Heart left ventricle (tissue), 16 donors: ENCODE data around the gene ZGPAT. TPM values are rescaled to one million over a fixed set of nuclear protein-coding genes. Genes with fewer than 3 reads are reported as not detected.
A peak's percentile ranks its signal among the peaks of the same experiment; 100 is the strongest.

Experiments
- ATAC-seq, 4 donors: fragments of 200-7000 bp; cut with Tn5 transposase; one replicate each; pipeline ENCODE4 v1.9.1; 2020 to 2022; ENCODE audit warnings: moderate library complexity in 4 of 4, mild to moderate bottlenecking in 3 of 4, moderate number of reproducible peaks in 1 of 4
- DNase-seq, 5 donors: peaks; one replicate each; pipeline ENCODE4 v3.0.0-alpha.2; 2020
- H3K27ac ChIP-seq, 12 donors: fragments of 200-600 bp; sonication (generic) in 4 of 12; one replicate each; pipeline versions ENCODE4 v1.5.0 to v1.8.0; 2016 to 2022; ENCODE audit warnings: mild to moderate bottlenecking in 2 of 12
- H3K27me3 ChIP-seq, 9 donors: fragments of 200-600 bp; sonication (generic) in 2 of 9; one replicate each; pipeline versions ENCODE4 v1.5.1 to v1.8.0; 2016 to 2022; ENCODE audit warnings: mild to moderate bottlenecking in 3 of 9
- H3K36me3 ChIP-seq, 9 donors: fragments of 200-600 bp; sonication (generic) in 2 of 9; one replicate each; pipeline versions ENCODE4 v1.5.0 to v1.8.0; 2018 to 2022; ENCODE audit warnings: mild to moderate bottlenecking in 2 of 9
- H3K4me1 ChIP-seq, 12 donors: fragments of 200-600 bp; sonication (generic) in 4 of 12; one replicate each; pipeline versions ENCODE4 v1.5.0 to v1.8.0; 2016 to 2022; ENCODE audit warnings: mild to moderate bottlenecking in 3 of 12
- H3K4me3 ChIP-seq, 12 donors: fragments of 200-600 bp; sonication (generic) in 4 of 12; one replicate each; pipeline versions ENCODE4 v1.5.0 to v1.8.0; 2017 to 2022; ENCODE audit warnings: mild to moderate bottlenecking in 9 of 12, moderate library complexity in 4 of 12
- H3K9me3 ChIP-seq, 12 donors: fragments of 200-600 bp; sonication (generic) in 4 of 12; one replicate each; pipeline versions ENCODE4 v1.5.0 to v1.8.0; 2016 to 2022; ENCODE audit warnings: mild to moderate bottlenecking in 1 of 12
- POLR2A ChIP-seq, 2 donors: fragments of 450-650 bp; IDR thresholded peaks; one replicate each; pipeline ENCODE4 v1.6.1; 2017; ENCODE audit warnings: antibody characterized with exemption in 2 of 2, mild to moderate bottlenecking in 2 of 2, moderate library complexity in 2 of 2
- WGBS, 4 donors: extraction: QIAGEN DNeasy Blood & Tissue Kit in 2 of 4; methylation state at CpG; one replicate each; pipeline versions ENCODE4 v1.1.5 to v1.1.7; 2013 to 2018; 5-methylcytosine and 5-hydroxymethylcytosine counted together
- intact Hi-C, 10 donors: fragments of 100-400 bp; cut with DNase I; formaldehyde crosslinking; loops; one replicate each; pipeline versions ENCODE4 v1.11.1 to v1.14.2; 2022
- polyA plus RNA-seq, 2 donors: library from polyadenylated mRNA; stranded (reverse); fragments of 200-250 nt; gene quantifications; one replicate each; pipeline ENCODE4 v1.2.3, GENCODE V29; 2013
- total RNA-seq, 9 donors: library from RNA; depleted of rRNA in 2 of 9; stranded (reverse); fragments of >200 nt in 2 of 9; fragmentation: NEBNext Ultra II Directional in 3 of 9; extraction: Animal tissue kit (Norgen Biotek cat#: 25700) in 3 of 9; gene quantifications; one replicate each; pipeline versions ENCODE4 v1.1.0 to v1.2.4, GENCODE V29; 2016 to 2023
- TF ChIP-seq, protein P1 (sequence below), 12 donors: fragments of 200-600 bp; sonication (generic) in 4 of 12; IDR thresholded peaks; one replicate each; pipeline versions ENCODE4 v1.5.0 to v1.8.0; 2018 to 2022; ENCODE audit warnings: antibody characterized with exemption in 12 of 12, mild to moderate bottlenecking in 5 of 12
- donor health status: ischemic (EF 13 %, LVEDD 7.1; RV severe dilation, severe dysfunction).
- donor health status: healthy with polysubstance abuse.
- donor health status: DM: no; HTN: yes; CAD: no.
- donor health status: DM: no; HTN: no; CAD: no.
- donor health status: ischemic (EF 25% LVEDD 6.9; RV normal size, moderate dysfunction).
- donor health status: ischemic (EF 25% LVEDD 5.7; RV mildly dilated, moderate dysfunction).
- donor health status: healthy.
- donor health status: DM: yes; HTN: yes; CAD: no.
- donor health status: ischemic (EF 35%, LVEDD 5.7; RV mildly dilated, moderate dysfunction).
- donor health status: nonischemic (EF 11% LVEDD 7.7; RV severe dilation, severe dysfunction).
- donor health status: DM: yes; HTN: yes; CAD: no.
- donor health status: PGD.
- donor health status: ischemic (EF 29% LVEDD 5.4; RV normal size, mild dysfunction).
- donor health status: nonischemic (EF 23%, LVEDD 6.1; RV moderate dilation, normal function).

Gene ZGPAT
- total and polyA plus RNA-seq, 11 donors, result 12.9 to 34.4 (median 20.0) TPM

- Histone ChIP-seq H3K9me3 (no peaks in the 10 kb centered on the region), H3K4me3 (no peak overlapping the region), H3K27ac (peak overlapping the region in 2 of 12 donors; percentile 11 to 61), H3K4me1 (peaks cover 21 to 57% (median 37%) of the 10 kb centered on the region in 12 donors), H3K27me3 (no peaks in the 10 kb centered on the region), H3K36me3 (peaks cover 0 to 31% (median 13%) of the 10 kb centered on the region in 9 donors)
- ATAC-seq (no peak), DNase-seq (peak in 2 of 5 donors; percentile 20 to 58)
- TF ChIP-seq, protein P1, sequence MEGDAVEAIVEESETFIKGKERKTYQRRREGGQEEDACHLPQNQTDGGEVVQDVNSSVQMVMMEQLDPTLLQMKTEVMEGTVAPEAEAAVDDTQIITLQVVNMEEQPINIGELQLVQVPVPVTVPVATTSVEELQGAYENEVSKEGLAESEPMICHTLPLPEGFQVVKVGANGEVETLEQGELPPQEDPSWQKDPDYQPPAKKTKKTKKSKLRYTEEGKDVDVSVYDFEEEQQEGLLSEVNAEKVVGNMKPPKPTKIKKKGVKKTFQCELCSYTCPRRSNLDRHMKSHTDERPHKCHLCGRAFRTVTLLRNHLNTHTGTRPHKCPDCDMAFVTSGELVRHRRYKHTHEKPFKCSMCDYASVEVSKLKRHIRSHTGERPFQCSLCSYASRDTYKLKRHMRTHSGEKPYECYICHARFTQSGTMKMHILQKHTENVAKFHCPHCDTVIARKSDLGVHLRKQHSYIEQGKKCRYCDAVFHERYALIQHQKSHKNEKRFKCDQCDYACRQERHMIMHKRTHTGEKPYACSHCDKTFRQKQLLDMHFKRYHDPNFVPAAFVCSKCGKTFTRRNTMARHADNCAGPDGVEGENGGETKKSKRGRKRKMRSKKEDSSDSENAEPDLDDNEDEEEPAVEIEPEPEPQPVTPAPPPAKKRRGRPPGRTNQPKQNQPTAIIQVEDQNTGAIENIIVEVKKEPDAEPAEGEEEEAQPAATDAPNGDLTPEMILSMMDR (IDR thresholded peaks at IDR 0.05), result no peak
- no peak for TF ChIP-seq POLR2A (IDR thresholded peaks at IDR 0.05)
- 83 to 90% (median 87%) methylated on average over 14 to 21 of the region's 21 CpGs for WGBS, 4 donors
- intact Hi-C loops, result loop anchor here in 1 of 10 donors (10.0 kb wide), 1 partner anchor 283 kb away; the partner anchor contains the start of gene SAMD10
Observed at GRCh38 chr20:63691711-63692435, 16.0 kb upstream of the ZGPAT start.

DNA sequence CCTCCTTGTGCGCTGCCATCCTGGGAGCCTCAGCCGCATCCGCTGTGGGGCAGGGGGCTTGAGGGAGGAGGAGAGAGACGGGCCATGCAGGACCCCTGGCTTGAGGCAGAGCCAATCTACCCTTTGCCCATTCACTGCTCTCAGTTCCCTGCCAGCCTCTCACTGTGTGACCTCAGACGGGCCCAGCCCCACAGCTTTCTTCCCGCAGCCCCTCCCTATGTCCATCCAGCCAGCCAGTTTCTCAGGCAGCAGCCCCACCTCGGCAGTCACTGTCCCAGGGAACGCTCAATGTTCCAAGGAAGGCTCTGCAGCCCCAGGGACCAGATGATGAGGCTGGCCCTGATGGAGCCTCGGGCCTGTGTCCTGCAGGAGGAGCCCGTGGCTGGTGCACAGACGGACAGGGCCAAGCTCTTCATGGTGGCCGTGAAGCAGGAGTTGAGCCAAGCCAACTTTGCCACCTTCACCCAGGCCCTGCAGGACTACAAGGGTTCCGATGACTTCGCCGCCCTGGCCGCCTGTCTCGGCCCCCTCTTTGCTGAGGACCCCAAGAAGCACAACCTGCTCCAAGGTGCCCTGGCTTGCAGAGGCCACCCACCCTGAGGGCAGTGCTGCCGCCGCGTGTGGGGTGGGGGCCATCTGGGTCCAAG lies 15.3 kb upstream of the ZGPAT start:
- DNase-seq (peak in 2 of 5 donors; percentile 39 to 58), ATAC-seq (no peak)
- WGBS, 4 donors, result 67 to 76% (median 71%) methylated on average over 14 to 20 of the region's 20 CpGs
- no peak for TF ChIP-seq POLR2A (IDR thresholded peaks at IDR 0.05)
- TF ChIP-seq, protein P1 (IDR thresholded peaks at IDR 0.05), result no peak
- intact Hi-C loops, result loop anchor here in 1 of 10 donors (10.0 kb wide), 1 partner anchor 282 kb away; the partner anchor contains the start of gene SAMD10
- no peak overlapping the region for H3K4me3 ChIP-seq
- H3K4me1 ChIP-seq, result peaks cover 19 to 57% (median 36%) of the 10 kb centered on the region in 12 donors
- H3K27ac ChIP-seq, result peak overlapping the region in 2 of 12 donors; percentile 11 to 61
- H3K27me3 ChIP-seq, result no peaks in the 10 kb centered on the region
- H3K9me3 ChIP-seq, result no peaks in the 10 kb centered on the region
- H3K36me3 ChIP-seq, result peaks cover 0 to 32% (median 13%) of the 10 kb centered on the region in 9 donors

DNA sequence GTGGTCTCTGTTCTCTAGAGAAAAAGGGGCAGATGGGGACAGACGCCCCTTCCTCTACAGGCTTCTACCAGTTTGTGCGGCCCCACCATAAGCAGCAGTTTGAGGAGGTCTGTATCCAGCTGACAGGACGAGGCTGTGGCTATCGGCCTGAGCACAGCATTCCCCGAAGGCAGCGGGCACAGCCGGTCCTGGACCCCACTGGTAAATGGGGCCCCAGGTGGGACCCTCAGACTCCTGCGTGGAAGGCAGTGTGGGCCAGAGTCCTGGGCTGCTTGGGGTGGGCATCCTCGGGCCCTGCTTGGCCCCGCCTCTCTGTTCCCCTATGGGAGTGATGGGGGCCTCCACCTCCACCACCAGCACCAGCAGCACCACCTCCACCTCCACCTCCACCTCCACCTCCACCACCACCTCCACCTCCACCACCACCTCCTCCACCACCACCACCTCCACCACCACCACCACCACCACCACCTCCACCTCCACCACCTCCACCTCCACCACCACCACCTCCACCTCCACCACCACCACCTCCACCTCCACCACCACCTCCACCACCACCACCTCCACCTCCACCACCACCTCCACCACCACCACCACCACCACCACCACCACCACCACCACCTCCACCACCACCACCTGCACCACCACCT lies 14.6 kb upstream of the ZGPAT start:
- Histone ChIP-seq H3K4me1 (peaks cover 13 to 57% (median 30%) of the 10 kb centered on the region in 12 donors), H3K36me3 (peaks cover 0 to 35% (median 13%) of the 10 kb centered on the region in 9 donors), H3K4me3 (no peak overlapping the region), H3K9me3 (no peaks in the 10 kb centered on the region), H3K27me3 (no peaks in the 10 kb centered on the region), H3K27ac (peak overlapping the region in 1 of 12 donors; percentile 61)
- ATAC-seq (no peak), DNase-seq (peak in 2 of 5 donors; percentile 21 to 58)
- 79 to 90% (median 89%) methylated on average over 4 to 10 of the region's 10 CpGs for WGBS, 4 donors
- intact Hi-C loops, result loop anchor here in 1 of 10 donors (10.0 kb wide), 1 partner anchor 282 kb away; the partner anchor contains the start of gene SAMD10
- TF ChIP-seq, protein P1 (IDR thresholded peaks at IDR 0.05), result no peak
- TF ChIP-seq POLR2A (IDR thresholded peaks at IDR 0.05), result no peak
